ENCODE results near the gene DLEU7. TPM values are rescaled to one million over a fixed set of nuclear protein-coding genes. Genes with fewer than 3 reads are reported as not detected.

DLEU7 gene
- total and polyA plus RNA-seq, 2 of the 8 experiments (the other 6 are each of a cell fraction or from before 2014, with no cell fraction given) = 4.9 to 5.2 TPM

GRCh38 chr13:50892210-50892944, 48.9 kb upstream of the DLEU7 start:
- Histone ChIP-seq H3K14ac (ENCODE audit: insufficient read length) (no peak overlapping the region), H3K36me3 (ENCODE audit: control insufficient read depth in 2 of 4, insufficient read depth in 4 of 4, low read length in 3 of 4) (no peaks in the 10 kb centered on the region), H2AK5ac (ENCODE audit: low read depth, low read length) (no peak overlapping the region), H4K5ac (ENCODE audit: insufficient read length, low read depth, low read length) (no peak overlapping the region), H3K23ac (ENCODE audit: insufficient read length) (no peak overlapping the region), H4K91ac (replicated peaks; ENCODE audit: insufficient read length, low read length) (peak overlapping the region; percentile 52), H2BK20ac (ENCODE audit: low read length) (peak overlapping the region; percentile 62; the same call in 1 of the 2 replicates), H3K4me1 (replicated peaks in 1 of 4; ENCODE audit: control insufficient read depth in 3 of 4, insufficient read depth in 4 of 4, low read length in 3 of 4) (peaks cover 0 to 11% (median 5%) of the 10 kb centered on the region in 4 experiments; a peak in 4 of 7 replicates), H3K18ac (ENCODE audit: extremely low read depth, low read length) (no peak overlapping the region), H4K8ac (ENCODE audit: extremely low read depth, insufficient read depth, low read length) (no peak overlapping the region), H3K4me3 (ENCODE audit: extremely low read depth in 1 of 4, insufficient read depth in 2 of 4, low read depth in 3 of 4, low read length in 4 of 4) (no peak overlapping the region), H2BK5ac (ENCODE audit: low read depth, low read length) (no peak overlapping the region), H3K79me1 (ENCODE audit: low read depth, low read length) (no peaks in the 10 kb centered on the region), H2BK12ac (ENCODE audit: low read depth, low read length) (peak overlapping the region; percentile 76; the same call in 1 of the 2 replicates), H3K79me2 (ENCODE audit: control insufficient read depth in 1 of 2, insufficient read depth in 2 of 2, low read length in 2 of 2) (no peaks in the 10 kb centered on the region), H3K9me3 (ENCODE audit: insufficient read depth in 2 of 2, low read depth in 1 of 2, low read length in 1 of 2) (no peaks in the 10 kb centered on the region; a peak in 1 of 4 replicates), H3K4me2 (ENCODE audit: insufficient read depth in 1 of 2, low read depth in 2 of 2, low read length in 2 of 2) (peak overlapping the region in 1 of 2 experiments; percentile 27; a peak in 1 of 4 replicates), H4K20me1 (replicated peaks in 1 of 2; ENCODE audit: control insufficient read depth in 1 of 2, insufficient read depth in 2 of 2, low read length in 2 of 2) (no peaks in the 10 kb centered on the region), H3K9ac (replicated peaks in 1 of 4; ENCODE audit: extremely low read depth in 1 of 4, low read depth in 3 of 4, low read length in 3 of 4) (no peak overlapping the region), H3K56ac (replicated peaks; ENCODE audit: insufficient read length, low read depth, low read length) (no peak overlapping the region), H3K23me2 (ENCODE audit: low read depth, low read length) (no peaks in the 10 kb centered on the region), H2AFZ (ENCODE audit: low read length) (no peak overlapping the region), H2BK15ac (ENCODE audit: low read length) (no peak overlapping the region), H3K27ac (ENCODE audit: low read depth, low read length) (no peak overlapping the region), H3K27me3 (replicated peaks in 1 of 4; ENCODE audit: control insufficient read depth in 3 of 4, extremely low read depth in 1 of 4, insufficient read depth in 3 of 4, low read length in 3 of 4) (no peaks in the 10 kb centered on the region), H3K4ac (replicated peaks; ENCODE audit: insufficient read length, low read depth, low read length) (peak overlapping the region; percentile 28), H2BK120ac (replicated peaks; ENCODE audit: low read depth, low read length) (no peak overlapping the region)
- FAIRE-seq (no peak), DNase-seq (ENCODE audit: low read depth in 1 of 2, low spot score in 2 of 2) (no peak)
- POLR2A ChIA-PET (ENCODE audit: partially characterized antibody) = interaction anchor here (1.1 to 2.7 kb wide), 3 partner anchors 17 to 895 kb away, joined by 3 to 13 read pairs (median 4); partner anchors contain the start of gene RNASEH2B
- CTCF ChIA-PET (ENCODE audit: partially characterized antibody) = interaction anchor here (0.6 to 2.3 kb wide), 9 partner anchors 12 to 1332 kb away, joined by 3 to 6 read pairs (median 4); no protein-coding TSS in a partner anchor
- WGBS, 2 experiments (ENCODE audit: extremely low coverage in 1 of 2, insufficient coverage in 1 of 2, insufficient read length in 1 of 2, insufficient replicate concordance in 2 of 2, low coverage in 1 of 2, low lambda C conversion rate in 2 of 2, missing lambda C conversion rate in 1 of 2) = 48% methylated on average over 7 of the region's 7 CpGs; no CpG with 5 or more reads in 1 of the 2 experiments
- TF ChIP-seq HDAC2 (IDR thresholded peaks at IDR 0.05; ENCODE audit: borderline replicate concordance in 1 of 2, low read depth in 2 of 2, low read length in 2 of 2) (no peak), CTBP2 (IDR thresholded peaks at IDR 0.05; ENCODE audit: borderline replicate concordance, insufficient read depth, insufficient read length, low read length) (no peak), CBX8 (IDR thresholded peaks at IDR 0.05; ENCODE audit: borderline replicate concordance, low read depth, low read length) (no peak), PHF8 (conservative IDR thresholded peaks at IDR 0.05; ENCODE audit: low read depth, low read length) (no peak), POLR2A (IDR thresholded peaks at IDR 0.05; ENCODE audit: control extremely low read depth in 1 of 2, low read depth in 2 of 2, low read length in 2 of 2) (no peak), TAF1 (IDR thresholded peaks at IDR 0.05; ENCODE audit: low read depth, low read length) (no peak), GABPA (IDR thresholded peaks at IDR 0.05; ENCODE audit: borderline replicate concordance, insufficient read depth, low read length) (no peak), GTF2F1 (IDR thresholded peaks at IDR 0.05; ENCODE audit: borderline replicate concordance, low read depth, low read length) (no peak), MAFK (IDR thresholded peaks at IDR 0.05; ENCODE audit: low read depth, low read length) (no peak), NANOG (IDR thresholded peaks at IDR 0.05; ENCODE audit: insufficient read depth, low read depth, low read length, poor library complexity, severe bottlenecking) (no peak), CEBPB (IDR thresholded peaks at IDR 0.05; ENCODE audit: low read depth, low read length) (no peak)

Measured in H1 (cell line).